ENCODE results near the gene UBAC2.

UBAC2 gene

DNA sequence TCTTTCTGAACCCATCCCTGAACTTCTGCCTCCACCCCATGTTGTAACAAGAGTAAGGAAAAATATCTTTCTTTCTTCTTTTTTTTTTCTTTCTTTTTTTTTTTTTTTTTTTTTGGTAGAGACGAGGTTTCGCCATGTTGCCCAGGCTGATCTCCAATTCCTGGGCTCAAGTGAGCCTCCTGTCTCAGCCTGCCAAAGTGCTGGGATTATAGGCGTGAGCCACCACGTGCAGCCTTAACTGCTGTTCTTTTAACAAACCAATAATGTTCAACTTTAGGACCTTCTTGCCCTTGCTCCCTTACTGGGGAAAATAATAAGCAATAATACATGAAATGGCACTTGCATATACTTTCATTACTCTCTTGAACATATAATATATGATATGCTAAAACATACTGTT is 86.9 kb downstream of the UBAC2 start:
- Histone ChIP-seq H2AFZ (ENCODE audit: low read depth) (no peak overlapping the region), H3K4me3 (IDR thresholded peaks at IDR 0.05; ENCODE audit: insufficient read depth, low read depth, low read length) (no peak overlapping the region), H3K4me2 (no peak overlapping the region), H4K20me1 (ENCODE audit: insufficient read depth) (no peaks in the 10 kb centered on the region), H3K27me3 (ENCODE audit: insufficient read depth, low read depth) (no peaks in the 10 kb centered on the region), H3K9ac (no peak overlapping the region), H3K36me3 (ENCODE audit: insufficient read depth) (no peaks in the 10 kb centered on the region), H3K4me1 (ENCODE audit: low read depth, poor library complexity, severe bottlenecking) (no peaks in the 10 kb centered on the region), H3K79me2 (ENCODE audit: insufficient read depth, low read depth) (no peaks in the 10 kb centered on the region), H3K27ac (no peak overlapping the region)
- TF ChIP-seq CTCF (conservative IDR thresholded peaks at IDR 0.05; ENCODE audit: low read depth, low read length) = no peak

DNA sequence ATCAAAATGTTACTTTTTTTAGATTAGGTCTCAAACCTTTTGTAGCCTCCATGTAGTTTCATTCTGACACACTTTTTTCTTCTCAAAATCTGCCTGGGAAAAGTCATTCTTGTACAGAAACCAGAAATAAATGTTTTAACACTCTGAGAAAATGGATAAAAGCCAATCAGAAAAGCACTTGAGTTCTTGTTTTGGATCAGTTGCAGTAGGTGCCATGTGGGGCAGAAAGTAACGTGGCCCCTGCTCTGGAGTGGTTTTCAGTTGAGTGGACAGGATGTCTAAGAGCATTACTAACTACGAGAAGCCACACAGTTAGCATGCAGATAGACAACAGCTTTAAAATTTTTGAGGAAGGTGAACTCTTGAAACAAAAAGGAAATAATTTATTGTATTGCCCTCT is 87.4 kb downstream of the UBAC2 start:
- Histone ChIP-seq H3K79me2 (ENCODE audit: insufficient read depth, low read depth) (no peaks in the 10 kb centered on the region), H3K9ac (no peak overlapping the region), H3K4me1 (ENCODE audit: low read depth, poor library complexity, severe bottlenecking) (no peaks in the 10 kb centered on the region), H3K36me3 (ENCODE audit: insufficient read depth) (no peaks in the 10 kb centered on the region), H3K4me3 (IDR thresholded peaks at IDR 0.05; ENCODE audit: insufficient read depth, low read depth, low read length) (no peak overlapping the region), H3K4me2 (no peak overlapping the region), H4K20me1 (ENCODE audit: insufficient read depth) (no peaks in the 10 kb centered on the region), H3K27me3 (ENCODE audit: insufficient read depth, low read depth) (no peaks in the 10 kb centered on the region), H2AFZ (ENCODE audit: low read depth) (no peak overlapping the region), H3K27ac (no peak overlapping the region)
- TF ChIP-seq CTCF (conservative IDR thresholded peaks at IDR 0.05; ENCODE audit: low read depth, low read length) = no peak

- Histone ChIP-seq H3K9ac (no peak overlapping the region), H4K20me1 (ENCODE audit: insufficient read depth) (no peaks in the 10 kb centered on the region), H3K4me1 (ENCODE audit: low read depth, poor library complexity, severe bottlenecking) (no peaks in the 10 kb centered on the region), H3K4me2 (no peak overlapping the region), H3K4me3 (IDR thresholded peaks at IDR 0.05; ENCODE audit: insufficient read depth, low read depth, low read length) (no peak overlapping the region), H3K79me2 (ENCODE audit: insufficient read depth, low read depth) (no peaks in the 10 kb centered on the region), H3K27ac (no peak overlapping the region), H3K27me3 (ENCODE audit: insufficient read depth, low read depth) (no peaks in the 10 kb centered on the region), H3K36me3 (ENCODE audit: insufficient read depth) (no peaks in the 10 kb centered on the region), H2AFZ (ENCODE audit: low read depth) (no peak overlapping the region)
- no peak for TF ChIP-seq CTCF (conservative IDR thresholded peaks at IDR 0.05; ENCODE audit: low read depth, low read length)
Measured at GRCh38 chr13:99289271-99289670, 88.6 kb downstream of the UBAC2 start.

GRCh38 chr13:99289674-99290337 is 89.2 kb downstream of the UBAC2 start:
- H3K4me2 ChIP-seq = no peak overlapping the region
- no peak for TF ChIP-seq CTCF (conservative IDR thresholded peaks at IDR 0.05; ENCODE audit: low read depth, low read length)
- H3K27ac ChIP-seq = no peak overlapping the region
- H4K20me1 ChIP-seq (ENCODE audit: insufficient read depth) = no peaks in the 10 kb centered on the region
- H3K4me1 ChIP-seq (ENCODE audit: low read depth, poor library complexity, severe bottlenecking) = no peaks in the 10 kb centered on the region
- H3K27me3 ChIP-seq (ENCODE audit: insufficient read depth, low read depth) = no peaks in the 10 kb centered on the region
- H2AFZ ChIP-seq (ENCODE audit: low read depth) = no peak overlapping the region
- no peaks in the 10 kb centered on the region for H3K36me3 ChIP-seq (ENCODE audit: insufficient read depth)
- no peak overlapping the region for H3K4me3 ChIP-seq (IDR thresholded peaks at IDR 0.05; ENCODE audit: insufficient read depth, low read depth, low read length)
- no peaks in the 10 kb centered on the region for H3K79me2 ChIP-seq (ENCODE audit: insufficient read depth, low read depth)
- no peak overlapping the region for H3K9ac ChIP-seq
